Endothelial cell of umbilical vein (primary cell): ENCODE measurements around the gene NAV2. TPM values are rescaled to one million over a fixed set of nuclear protein-coding genes. Genes with fewer than 3 reads are reported as not detected.

Experiments
- BruUV-seq: library from RNA; stranded (reverse); fragments of 400-500 nt; replicated peaks from 2 replicates; lab custom pipeline; 2021; lab: Mats Ljungman, UMichigan
- CTCF ChIA-PET: fragments of 300-600, 350-600 bp; sonication (Branson Sonifier 250); formaldehyde crosslinking; loops from one replicate; lab custom pipeline; 2021; ENCODE audit warnings: antibody characterized with exemption, inconsistent platforms; lab: Charles Lee
- POLR2A ChIA-PET: fragments of 300-600, 350-600 bp; sonication (Branson Sonifier 250); formaldehyde crosslinking; loops from one replicate; lab custom pipeline; 2021; ENCODE audit warnings: antibody characterized with exemption, inconsistent platforms; lab: Charles Lee
- DNase-seq: peaks from one replicate; pipeline ENCODE4 v3.0.0-alpha.2; 2011; ENCODE audit warnings: low read depth, low spot score
- FAIRE-seq: peaks from 2 replicates; lab custom pipeline; 2011; peaks lifted over from hg19 to GRCh38; lab: Jason Lieb, UNC
- H2AFZ ChIP-seq: 2 replicates; pipeline ENCODE4 v1.6.0; 2012; ENCODE audit warnings: low read depth, low read length, control low read depth, inconsistent platforms
- H3K27ac ChIP-seq: 2 replicates; pipeline ENCODE4 v1.5.1; 2011; ENCODE audit warnings: low read depth, mild to moderate bottlenecking, control low read depth, low read length, moderate library complexity; ENCODE audit not compliant: insufficient read depth
- H3K27me3 ChIP-seq, 2 experiments: 2 replicates each; pipeline versions ENCODE4 v1.6.0 to v1.6.1; 2011; ENCODE audit warnings: low read length in 2 of 2, mixed read lengths in 1 of 2; ENCODE audit not compliant: control insufficient read depth in 2 of 2, insufficient read depth in 2 of 2
- H3K36me3 ChIP-seq, 2 experiments: 2 replicates in 1 of 2; 3 replicates in 1 of 2; pipeline ENCODE4 v1.5.1; 2011; ENCODE audit warnings: low read length in 2 of 2, mild to moderate bottlenecking in 1 of 2, moderate library complexity in 1 of 2; ENCODE audit not compliant: control insufficient read depth in 2 of 2, insufficient read depth in 2 of 2; ENCODE audit errors: extremely low read depth in 1 of 2
- H3K4me1 ChIP-seq: 3 replicates; pipeline ENCODE4 v1.5.1; 2011; ENCODE audit warnings: mild to moderate bottlenecking, low read length; ENCODE audit not compliant: control insufficient read depth, insufficient read depth; ENCODE audit errors: extremely low read depth
- H3K4me2 ChIP-seq: 2 replicates; pipeline ENCODE4 v1.6.1; 2011; ENCODE audit warnings: low read length, control low read depth, mixed read lengths; ENCODE audit not compliant: insufficient read depth
- H3K4me3 ChIP-seq, 3 experiments: fragments of 200-600 bp in 1 of 3; sonication (generic), shearing (Covaris generic) in 1 of 3; replicated peaks in 1 of 3; 2 replicates each; pipeline ENCODE4 v1.5.1; 2011 to 2016; ENCODE audit warnings: control low read depth in 3 of 3, low read length in 3 of 3, mild to moderate bottlenecking in 2 of 3, inconsistent platforms in 1 of 3, low read depth in 1 of 3, moderate library complexity in 1 of 3; ENCODE audit not compliant: insufficient read depth in 1 of 3
- H3K79me2 ChIP-seq: 2 replicates; pipeline ENCODE4 v1.6.0; 2012; ENCODE audit warnings: low read length, inconsistent platforms; ENCODE audit not compliant: control insufficient read depth, insufficient read depth
- H3K9ac ChIP-seq: replicated peaks from 2 replicates; pipeline ENCODE3; 2011; ENCODE audit warnings: low read length, control low read depth; ENCODE audit not compliant: insufficient read depth; ENCODE audit errors: extremely low read depth
- H3K9me1 ChIP-seq: replicated peaks from 3 replicates; pipeline ENCODE4 v1.6.0; 2011; ENCODE audit warnings: mild to moderate bottlenecking, low read length; ENCODE audit not compliant: control insufficient read depth, insufficient read depth; ENCODE audit errors: extremely low read depth
- H3K9me3 ChIP-seq: replicated peaks from 2 replicates; pipeline ENCODE4 v1.5.1; 2012; ENCODE audit warnings: low read length, inconsistent platforms; ENCODE audit not compliant: control insufficient read depth, insufficient read depth
- H4K20me1 ChIP-seq: replicated peaks from 2 replicates; pipeline ENCODE3; 2011; ENCODE audit warnings: mild to moderate bottlenecking, low read length; ENCODE audit not compliant: control insufficient read depth, insufficient read depth; ENCODE audit errors: extremely low read depth
- EZH2 ChIP-seq: IDR thresholded peaks from 2 replicates; pipeline ENCODE4 v1.6.1; 2012; ENCODE audit warnings: borderline replicate concordance, low read depth, mild to moderate bottlenecking, moderate library complexity, low read length, inconsistent platforms; ENCODE audit not compliant: severe bottlenecking
- FOS ChIP-seq: IDR thresholded peaks from 2 replicates; pipeline ENCODE4 v1.6.1; 2011; ENCODE audit warnings: mild to moderate bottlenecking, low read length, moderate library complexity, borderline replicate concordance; ENCODE audit not compliant: insufficient read depth
- GATA2 ChIP-seq: IDR thresholded peaks from 2 replicates; pipeline ENCODE4 v1.7.0; 2011; ENCODE audit warnings: low read depth, mild to moderate bottlenecking, moderate library complexity, mixed read lengths, low read length; ENCODE audit not compliant: insufficient read length, insufficient read depth
- JUN ChIP-seq: IDR thresholded peaks from 2 replicates; pipeline ENCODE4 v1.6.1; 2011; ENCODE audit warnings: borderline replicate concordance, low read depth; ENCODE audit not compliant: insufficient read length, insufficient read depth
- MYC ChIP-seq: IDR thresholded peaks from one replicate; pipeline ENCODE4 v1.6.1; 2011; ENCODE audit warnings: mild to moderate bottlenecking, low read depth, low read length
- POLR2A ChIP-seq: IDR thresholded peaks from 2 replicates; pipeline ENCODE4 v1.6.1; 2012; ENCODE audit warnings: low read depth, mild to moderate bottlenecking, control low read depth, low read length
- POLR2AphosphoS5 ChIP-seq: IDR thresholded peaks from 2 replicates; pipeline ENCODE4 v1.6.1; 2012; ENCODE audit warnings: low read depth, mild to moderate bottlenecking, control low read depth, low read length, moderate library complexity; ENCODE audit not compliant: insufficient read depth
- dilution Hi-C: fragments of 300-500 bp; cut with MboI; formaldehyde crosslinking; loops from one replicate; pipeline ENCODE4 v1.15.0; 2019; ENCODE audit warnings: low sequenced_read_pairs; ENCODE audit not compliant: extremely low pct_ligation_motif_present
- intact Hi-C: fragments of 100-400 bp; cut with micrococcal nuclease; formaldehyde crosslinking; loops from one replicate; pipeline ENCODE4 v1.10.0; 2022
- polyA plus RNA-seq, 4 experiments: library from polyadenylated mRNA; depleted of rRNA in 3 of 4; stranded (reverse) in 3 of 4; unstranded in 1 of 4; fragments of >200 nt; gene quantifications; 2 replicates each; pipeline versions ENCODE4 v1.2.1 to v1.2.3, GENCODE V29; 2011 to 2012; ENCODE audit warnings: missing spikeins in 1 of 4
- total RNA-seq: library from RNA; stranded (reverse); gene quantifications from 2 replicates; pipeline ENCODE4 v1.2.3, GENCODE V29; 2021
- TF ChIP-seq, protein P1 (sequence below): IDR thresholded peaks from 2 replicates; pipeline ENCODE4 v1.6.1; 2011; ENCODE audit not compliant: insufficient read depth, insufficient read length
- TF ChIP-seq, protein P2 (sequence below), 2 donors: IDR thresholded peaks; 1 replicate in 1 of 2; 2 replicates in 1 of 2; pipeline ENCODE4 v1.5.1; 2011; ENCODE audit warnings: low read length in 2 of 2, mild to moderate bottlenecking in 2 of 2, moderate library complexity in 2 of 2, control low read depth in 1 of 2, inconsistent platforms in 1 of 2, low read depth in 1 of 2; ENCODE audit not compliant: insufficient read depth in 1 of 2; ENCODE audit errors: extremely low read depth in 1 of 2

The NAV2 gene
- total and polyA plus RNA-seq, 2 donors (not counting 3 experiments of a cell fraction or from before 2014, with no cell fraction given) = 10.9 to 68.0 TPM

DNA sequence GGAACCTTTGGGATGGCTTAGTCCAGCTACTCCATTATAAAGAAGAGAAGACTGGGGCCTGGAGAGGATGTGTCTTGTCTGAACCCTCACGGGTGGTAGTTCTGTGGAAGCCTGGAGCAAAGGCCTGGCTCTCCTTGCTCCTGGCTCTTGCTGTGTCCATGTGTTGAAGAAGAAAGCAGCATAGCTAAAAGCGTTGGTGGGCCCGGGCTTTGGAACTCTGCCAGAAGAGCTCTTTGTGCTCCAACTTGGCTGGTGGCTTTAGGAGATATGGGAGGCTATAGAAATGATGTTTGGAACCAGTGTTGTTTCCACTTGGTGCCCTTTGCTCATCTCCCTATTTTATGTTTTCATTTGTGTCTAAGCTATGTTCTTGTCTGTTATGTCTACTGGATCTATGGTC is 316.6 kb downstream of the NAV2 start:
- Histone ChIP-seq H2AFZ (no peak overlapping the region), H3K27me3 (no peaks in the 10 kb centered on the region), H3K4me1 (no peaks in the 10 kb centered on the region), H3K27ac (no peak overlapping the region), H3K9me3 (no peaks in the 10 kb centered on the region), H3K36me3 (no peaks in the 10 kb centered on the region), H3K4me3 (no peak overlapping the region), H3K4me2 (no peak overlapping the region), H3K9ac (no peak overlapping the region), H4K20me1 (no peaks in the 10 kb centered on the region), H3K79me2 (no peaks in the 10 kb centered on the region), H3K9me1 (no peaks in the 10 kb centered on the region)
- no peak for DNase-seq
- no peak for FAIRE-seq
- CTCF ChIA-PET = interaction anchor here (1.7 kb wide), 1 partner anchor 13 kb away, joined by 6 read pairs; no protein-coding TSS in a partner anchor
- TF ChIP-seq MYC (no peak), POLR2A (no peak), POLR2AphosphoS5 (no peak), EZH2 (no peak), GATA2 (no peak), JUN (no peak), FOS (no peak)
- TF ChIP-seq, protein P1, sequence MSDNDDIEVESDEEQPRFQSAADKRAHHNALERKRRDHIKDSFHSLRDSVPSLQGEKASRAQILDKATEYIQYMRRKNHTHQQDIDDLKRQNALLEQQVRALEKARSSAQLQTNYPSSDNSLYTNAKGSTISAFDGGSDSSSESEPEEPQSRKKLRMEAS = no peak
- TF ChIP-seq, protein P2, sequence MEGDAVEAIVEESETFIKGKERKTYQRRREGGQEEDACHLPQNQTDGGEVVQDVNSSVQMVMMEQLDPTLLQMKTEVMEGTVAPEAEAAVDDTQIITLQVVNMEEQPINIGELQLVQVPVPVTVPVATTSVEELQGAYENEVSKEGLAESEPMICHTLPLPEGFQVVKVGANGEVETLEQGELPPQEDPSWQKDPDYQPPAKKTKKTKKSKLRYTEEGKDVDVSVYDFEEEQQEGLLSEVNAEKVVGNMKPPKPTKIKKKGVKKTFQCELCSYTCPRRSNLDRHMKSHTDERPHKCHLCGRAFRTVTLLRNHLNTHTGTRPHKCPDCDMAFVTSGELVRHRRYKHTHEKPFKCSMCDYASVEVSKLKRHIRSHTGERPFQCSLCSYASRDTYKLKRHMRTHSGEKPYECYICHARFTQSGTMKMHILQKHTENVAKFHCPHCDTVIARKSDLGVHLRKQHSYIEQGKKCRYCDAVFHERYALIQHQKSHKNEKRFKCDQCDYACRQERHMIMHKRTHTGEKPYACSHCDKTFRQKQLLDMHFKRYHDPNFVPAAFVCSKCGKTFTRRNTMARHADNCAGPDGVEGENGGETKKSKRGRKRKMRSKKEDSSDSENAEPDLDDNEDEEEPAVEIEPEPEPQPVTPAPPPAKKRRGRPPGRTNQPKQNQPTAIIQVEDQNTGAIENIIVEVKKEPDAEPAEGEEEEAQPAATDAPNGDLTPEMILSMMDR (IDR thresholded peaks at IDR 0.05; ENCODE audit: extremely low read depth in 1 of 2, insufficient read depth in 1 of 2, low read depth in 1 of 2, low read length in 2 of 2) = no peak
- dilution Hi-C loops (no loop called here), intact Hi-C loops (no loop called here)
- POLR2A ChIA-PET = no interaction called here
- BruUV-seq = no TSS peak
